Limb (tissue), 2 donors: ENCODE data around the gene ZNF587.
A peak's percentile ranks its signal among the peaks of the same experiment; 100 is the strongest.
"Not testable (repeated sequence)": the region's sequence is repeated elsewhere in the genome, so short reads cannot be mapped to it uniquely, and the experiment has no call there.

ENCODE experiments used
- DNase-seq, 2 donors: peaks; one replicate each; pipeline ENCODE4 v3.0.0-alpha.2; 2016; ENCODE audit errors: extremely low spot score in 2 of 2

The ZNF587 gene

GRCh38 chr19:57821501-57821900 is 28.2 kb upstream of the ZNF587 start:
- DNase-seq: not testable (repeated sequence)

DNA sequence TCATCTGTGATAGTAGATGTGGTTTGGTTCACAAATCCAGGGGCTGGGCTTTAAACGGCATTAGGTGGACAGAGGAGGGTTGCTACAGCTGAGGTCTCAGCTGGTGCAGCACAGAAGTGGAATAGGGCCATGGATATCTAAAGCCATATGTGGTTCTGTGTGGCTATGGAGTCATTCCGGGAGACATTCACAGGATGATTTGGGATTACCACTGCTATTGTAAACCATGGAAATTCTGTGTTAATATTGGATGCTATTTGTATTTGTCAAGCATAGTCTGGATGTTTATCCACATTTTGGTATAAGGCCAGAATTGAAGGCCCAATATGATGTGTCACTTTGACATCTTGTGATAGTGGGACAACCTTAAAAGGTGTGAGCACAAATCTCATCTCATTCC is 26.5 kb upstream of the ZNF587 start:
- DNase-seq: not testable (repeated sequence)

- not testable (repeated sequence) for DNase-seq
Measured at GRCh38 chr19:57823608-57824007, 26.1 kb upstream of the ZNF587 start.

- no peak for DNase-seq
Measured at GRCh38 chr19:57825511-57825910, 24.1 kb upstream of the ZNF587 start.

DNA sequence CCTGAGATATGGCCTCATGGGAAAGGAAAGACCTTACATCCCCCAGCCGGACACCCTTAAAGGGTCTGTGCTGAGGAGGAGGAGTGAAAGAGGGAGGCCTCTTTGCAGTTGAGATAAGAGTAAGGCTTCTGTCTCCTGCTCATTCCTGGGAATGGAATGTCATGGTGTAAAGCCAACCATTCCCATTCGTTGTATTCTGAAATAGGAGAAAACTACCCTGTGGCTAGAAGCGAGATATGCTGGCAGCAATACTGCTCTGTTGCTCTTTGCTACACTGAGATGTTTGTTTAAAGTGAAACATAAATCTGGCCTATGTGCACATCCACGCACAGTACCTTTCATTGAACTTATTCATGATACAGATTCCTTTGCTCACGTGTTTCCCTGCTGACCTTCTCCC is 20.3 kb upstream of the ZNF587 start:
- no peak for DNase-seq

- DNase-seq: peak; percentile 59 to 90
Measured at GRCh38 chr19:57830071-57830602, 19.5 kb upstream of the ZNF587 start, which contains the start of gene ZNF587B. TSS of gene ZNF587B (plus strand) at chr19:57830299. CDS start at chr19:57830529, 230 bp downstream.

DNA sequence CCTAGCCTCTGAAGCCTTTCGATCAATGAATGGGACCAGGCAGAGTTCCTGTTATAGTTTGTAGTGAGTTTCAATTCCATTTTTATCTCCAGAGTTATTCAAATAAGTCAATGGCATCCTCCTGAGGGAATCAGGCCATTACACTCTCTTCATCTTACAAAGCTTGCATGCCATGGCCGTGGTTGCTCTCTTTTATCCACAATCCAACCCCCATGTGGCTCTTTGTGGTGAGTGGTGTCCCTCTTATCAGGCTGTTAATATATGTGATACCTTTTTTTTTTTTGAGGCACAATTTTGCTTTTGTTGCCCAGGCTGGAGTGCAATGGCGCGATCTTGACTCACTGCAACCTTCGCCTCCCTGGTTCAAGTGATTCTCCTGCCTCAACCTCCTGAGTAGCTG is 12.7 kb upstream of the ZNF587 start:
- DNase-seq: not testable (repeated sequence)

GRCh38 chr19:57838622-57839191 is 11.0 kb upstream of the ZNF587 start:
- not testable (repeated sequence) for DNase-seq

DNA sequence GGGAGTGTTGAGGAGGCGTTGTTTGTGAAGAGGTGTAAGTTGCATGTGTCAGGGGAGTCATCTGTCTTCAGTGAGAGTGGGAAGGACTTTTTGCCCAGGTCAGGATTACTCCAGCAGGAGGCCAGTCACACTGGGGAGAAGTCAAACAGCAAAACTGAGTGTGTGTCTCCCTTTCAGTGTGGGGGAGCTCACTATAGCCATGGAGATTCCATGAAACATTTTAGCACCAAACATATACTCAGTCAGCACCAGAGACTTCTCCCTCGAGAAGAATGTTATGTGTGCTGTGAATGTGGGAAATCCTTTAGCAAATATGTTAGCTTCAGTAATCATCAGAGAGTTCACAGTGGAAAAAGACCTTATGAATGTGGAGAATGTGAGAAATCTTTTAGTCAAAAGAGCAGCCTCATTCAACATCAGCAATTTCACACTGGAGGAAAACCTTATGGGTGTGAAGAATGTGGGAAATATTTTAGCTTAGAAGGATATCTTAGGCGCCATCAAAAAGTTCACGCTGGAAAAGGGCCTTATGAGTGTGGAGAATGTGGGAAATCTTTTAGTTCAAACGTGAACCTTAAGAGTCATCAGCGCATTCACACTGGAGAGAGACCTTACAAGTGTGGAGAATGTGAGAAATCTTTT is 8.4 kb upstream of the ZNF587 start:
- DNase-seq: no peak

GRCh38 chr19:57847164-57847563 is 2.5 kb upstream of the ZNF587 start:
- DNase-seq: not testable (repeated sequence)

GRCh38 chr19:57849162-57849665 is 445 bp upstream of the ZNF587 start:
- not testable (repeated sequence) for DNase-seq

DNA sequence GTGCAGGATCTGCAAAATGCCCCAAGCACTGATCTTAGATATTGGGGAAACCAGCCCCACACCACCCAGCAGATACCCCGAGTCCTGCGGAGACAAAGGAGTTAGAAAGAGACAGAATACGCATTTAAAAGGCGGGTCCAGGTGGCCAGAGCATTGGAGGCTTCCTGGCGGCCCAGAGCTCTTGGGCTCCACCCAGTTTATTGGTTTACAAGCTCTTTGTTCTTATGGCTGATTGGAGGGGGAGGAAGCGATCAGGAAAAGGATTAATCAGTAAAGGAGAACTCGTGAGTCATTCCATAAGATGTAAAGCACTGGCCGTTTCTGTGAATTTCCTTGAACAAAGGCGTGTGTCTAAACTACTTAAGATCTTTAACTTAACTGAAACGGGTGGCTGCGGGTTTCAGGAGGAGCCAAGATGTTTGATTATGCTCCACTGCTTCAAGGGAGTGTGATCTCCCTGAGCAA is 926 bp downstream of the ZNF587 start:
- DNase-seq: no peak

GRCh38 chr19:57851812-57852603 is 2.3 kb downstream of the ZNF587 start:
- not testable (repeated sequence) for DNase-seq

- DNase-seq: not testable (repeated sequence)
Measured at GRCh38 chr19:57854117-57854516, 4.5 kb downstream of the ZNF587 start.

DNA sequence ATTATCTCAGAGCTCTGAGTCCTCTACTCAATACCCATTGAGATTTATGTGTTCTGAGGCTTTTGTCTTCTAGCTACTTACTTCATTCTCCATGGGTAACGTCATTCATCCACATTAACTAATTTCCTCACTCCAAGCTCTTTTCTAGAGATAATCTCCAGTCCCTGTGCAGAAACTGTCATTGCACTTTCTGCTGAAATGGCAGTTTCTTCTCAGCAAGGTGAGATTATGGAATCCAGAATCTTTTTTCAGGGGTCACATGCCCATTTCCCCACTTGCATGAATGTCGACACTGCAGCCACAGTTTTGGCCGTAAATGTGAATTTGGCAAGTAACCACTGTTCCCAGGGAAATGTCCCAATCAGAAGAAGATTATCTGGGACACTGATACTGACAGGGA is 12.7 kb downstream of the ZNF587 start:
- DNase-seq: not testable (repeated sequence)

- no peak for DNase-seq
Measured at GRCh38 chr19:57867868-57868492, 18.3 kb downstream of the ZNF587 start.

DNA sequence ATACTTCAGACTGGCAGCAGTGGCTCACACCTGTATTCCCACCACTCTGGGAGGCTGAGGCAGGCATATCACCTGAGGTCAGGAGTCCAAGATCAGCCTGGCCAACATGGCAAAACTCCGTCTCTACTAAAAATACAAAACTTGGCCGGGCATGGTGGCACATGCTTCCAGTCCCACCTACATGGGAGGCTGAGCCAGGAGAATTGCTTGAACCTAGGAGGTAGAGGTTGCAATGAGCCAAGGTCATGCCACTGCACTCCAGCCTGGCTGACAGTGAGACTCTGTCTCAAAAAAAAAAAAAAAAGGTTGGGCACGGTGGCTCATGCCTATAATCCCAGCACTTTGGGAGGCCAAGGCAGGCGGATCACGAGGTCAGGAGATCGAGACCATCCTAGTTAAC is 20.0 kb downstream of the ZNF587 start:
- not testable (repeated sequence) for DNase-seq

DNA sequence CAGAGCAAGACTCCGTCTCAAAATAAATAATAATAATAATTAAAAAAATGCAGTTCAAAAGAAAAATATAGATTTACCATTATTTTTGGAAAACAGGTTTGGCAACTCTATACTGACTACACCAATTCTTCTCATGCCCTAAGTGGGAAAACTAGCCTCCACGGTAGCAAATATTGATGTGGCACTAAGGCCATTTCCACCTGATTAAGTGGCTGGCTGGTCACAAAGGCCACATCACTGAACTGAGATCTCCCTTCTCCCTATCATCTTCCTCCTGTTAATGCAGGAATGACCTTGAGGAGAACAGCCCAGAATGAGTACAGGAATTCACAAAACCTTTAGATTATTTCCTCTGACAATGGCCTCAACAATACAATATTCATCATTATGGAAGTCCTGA is 20.6 kb downstream of the ZNF587 start:
- no peak for DNase-seq

GRCh38 chr19:57872450-57872849 is 22.8 kb downstream of the ZNF587 start:
- no peak for DNase-seq

DNA sequence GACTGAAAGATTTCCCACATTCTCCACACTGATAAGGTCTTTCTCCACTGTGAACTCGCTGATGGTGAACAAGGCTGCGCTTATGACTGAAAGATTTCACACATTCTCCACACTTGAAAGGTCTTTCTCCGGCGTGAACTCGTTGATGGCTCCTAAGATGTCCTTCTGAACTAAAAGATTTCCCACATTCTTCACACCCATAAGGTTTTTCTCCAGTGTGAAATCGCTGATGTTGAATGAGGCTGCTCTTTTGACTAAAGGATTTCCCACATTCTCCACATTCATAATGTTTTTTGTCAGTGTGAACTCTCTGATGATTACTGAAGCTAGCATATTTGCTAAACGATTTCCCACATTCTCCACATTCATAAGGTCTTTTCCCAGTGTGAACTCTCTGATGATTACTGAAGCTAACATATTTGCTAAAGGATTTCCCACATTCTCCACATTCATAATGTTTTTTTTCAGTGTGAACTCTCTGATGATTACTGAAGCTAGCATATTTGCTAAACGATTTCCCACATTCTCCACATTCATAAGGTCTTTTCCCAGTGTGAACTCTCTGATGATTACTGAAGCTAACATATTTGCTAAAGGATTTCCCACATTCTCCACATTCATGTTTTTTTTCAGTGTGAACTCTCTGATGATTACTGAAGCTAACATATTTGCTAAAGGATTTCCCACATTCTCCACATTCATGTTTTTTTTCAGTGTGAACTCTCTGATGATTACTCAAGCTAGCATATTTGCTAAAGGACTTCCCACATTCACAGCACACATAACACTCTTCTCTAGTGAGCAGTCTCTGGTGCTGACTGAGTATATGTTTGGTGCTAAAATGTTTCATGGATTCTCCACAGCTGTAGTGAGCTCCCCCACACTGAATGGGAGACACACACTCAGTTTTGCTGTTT is 24.5 kb downstream of the ZNF587 start:
- DNase-seq: not testable (repeated sequence)
